GM03348 (cell line): ENCODE results near the gene ARAP3.

ENCODE experiments used
- DNase-seq: peaks from one replicate; pipeline ENCODE4 v3.0.0; 2012; ENCODE audit warnings: low spot score

ARAP3 gene

DNA sequence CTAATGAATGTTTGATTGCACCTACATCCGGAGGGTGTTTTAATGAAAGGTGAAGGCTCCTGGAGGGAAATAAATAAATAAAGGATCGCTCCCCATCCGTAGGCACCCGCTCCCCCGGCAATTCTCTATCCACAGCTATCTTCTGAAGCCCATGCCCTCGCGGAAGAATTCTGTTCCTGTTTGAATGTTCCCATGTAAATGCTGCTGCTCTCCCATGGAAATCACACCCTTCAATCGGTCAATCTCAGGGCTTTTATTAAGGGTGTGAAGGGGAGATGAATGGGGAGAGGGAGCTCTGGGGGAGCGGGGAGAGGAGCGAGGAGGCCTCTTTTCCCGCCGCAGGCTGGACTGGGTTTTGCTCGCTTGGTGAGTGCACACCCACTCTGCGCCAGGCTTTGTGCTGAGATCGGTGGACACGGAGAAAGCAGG, 21.1 kb upstream of the ARAP3 start:
- DNase-seq, result no peak

DNA sequence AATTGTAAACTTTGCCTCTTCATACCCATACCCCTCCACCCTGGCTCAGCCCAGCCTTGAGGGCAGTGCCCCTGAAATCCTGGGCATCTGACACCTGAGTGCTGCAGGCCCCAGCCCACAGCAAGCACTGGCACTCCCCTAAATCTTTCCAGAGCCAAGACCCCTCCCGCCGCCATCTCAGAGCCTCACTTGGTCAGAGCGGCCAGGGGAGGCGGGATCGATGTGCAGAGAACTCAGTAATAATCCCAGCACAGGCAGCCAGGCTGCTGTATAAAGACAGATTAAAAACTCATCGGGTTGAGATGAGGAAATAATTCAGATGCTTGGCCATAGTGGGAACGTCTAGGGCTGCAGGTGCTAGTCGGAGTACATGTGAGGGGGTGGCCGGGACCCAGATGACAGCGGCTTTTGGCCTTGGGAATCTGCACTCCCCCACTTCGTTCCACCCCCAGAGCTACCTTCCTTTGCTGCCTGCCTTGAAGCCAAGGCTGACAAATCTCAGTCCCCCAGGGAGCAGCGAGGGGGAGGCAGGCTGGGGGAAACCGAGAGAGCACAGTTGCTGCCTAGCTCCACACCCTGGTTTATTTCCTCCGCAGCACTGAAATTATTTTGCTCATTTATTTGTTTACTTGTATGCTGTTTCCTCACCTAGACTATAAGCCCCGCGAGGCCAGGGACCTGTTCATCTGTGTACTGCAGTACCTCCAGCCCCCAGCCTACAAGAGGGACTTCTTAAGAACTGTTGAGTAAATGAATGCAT, 19.5 kb upstream of the ARAP3 start:
- DNase-seq, result no peak

DNA sequence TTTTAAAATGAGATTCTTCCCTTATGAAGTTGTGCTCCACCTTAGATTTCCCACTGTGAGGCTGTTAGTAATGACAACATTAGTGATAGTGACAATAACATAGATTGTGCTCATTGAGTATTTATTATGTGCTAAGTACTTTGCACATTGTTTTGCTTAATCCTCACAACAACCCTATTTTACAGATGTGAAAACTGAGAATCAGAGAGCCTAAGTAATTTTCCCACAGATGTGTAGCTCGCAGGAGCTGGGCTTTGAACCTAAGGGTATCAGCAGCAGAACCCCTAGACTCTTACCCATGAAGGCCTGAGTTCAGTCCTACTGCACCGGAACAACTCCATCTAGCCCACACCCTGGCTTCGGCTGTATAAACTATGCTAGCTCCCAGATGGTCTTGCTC, 15.6 kb upstream of the ARAP3 start:
- DNase-seq, result no peak

DNA sequence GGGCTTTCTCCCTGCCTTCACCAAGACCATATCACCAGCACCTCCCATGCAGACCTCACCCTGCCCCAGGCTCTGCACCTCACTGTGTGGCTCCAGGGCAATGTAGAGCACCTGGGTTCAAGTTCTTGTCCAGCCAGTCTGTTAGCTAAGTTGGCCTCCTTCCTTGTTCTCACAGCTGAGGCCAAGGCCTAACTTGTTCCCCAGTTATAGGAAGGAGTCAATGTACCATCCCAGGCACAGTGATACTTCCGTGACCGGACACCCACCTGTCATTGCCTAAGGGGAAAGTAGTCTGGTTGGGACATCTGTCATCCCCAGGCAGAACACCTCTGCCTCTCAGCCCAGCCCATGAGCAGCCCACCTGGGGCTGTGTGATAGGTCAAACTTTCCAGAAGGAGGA, 14.4 kb upstream of the ARAP3 start:
- no peak for DNase-seq

DNA sequence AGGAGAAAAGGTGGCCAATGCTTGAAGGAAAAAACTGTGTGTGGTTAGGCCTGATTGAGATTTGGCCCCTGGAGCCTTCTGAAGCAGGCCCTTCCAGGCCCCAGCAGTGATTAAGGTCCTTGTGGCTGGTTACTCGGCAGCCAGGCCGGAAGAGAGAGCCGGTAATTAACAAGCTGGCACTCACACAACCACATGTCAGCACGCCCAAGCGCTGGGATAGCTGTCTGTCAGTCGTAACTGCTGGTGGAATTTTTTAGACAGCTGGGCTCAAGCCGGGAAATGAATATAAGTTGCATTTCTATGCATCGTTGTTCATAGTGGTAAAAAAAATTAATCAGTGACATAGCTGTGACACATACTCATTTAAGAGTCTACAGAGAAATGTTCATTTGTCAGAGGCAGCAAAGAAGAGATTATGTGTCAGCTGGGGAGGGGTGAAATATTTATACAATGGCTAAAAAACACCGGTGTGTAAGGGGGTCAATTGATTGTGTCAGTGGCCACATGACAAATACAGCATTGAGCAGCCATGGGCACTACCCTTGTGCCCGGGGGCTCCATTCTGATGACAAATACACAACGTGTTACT, 13.7 kb upstream of the ARAP3 start:
- DNase-seq, result peak; percentile 42

DNA sequence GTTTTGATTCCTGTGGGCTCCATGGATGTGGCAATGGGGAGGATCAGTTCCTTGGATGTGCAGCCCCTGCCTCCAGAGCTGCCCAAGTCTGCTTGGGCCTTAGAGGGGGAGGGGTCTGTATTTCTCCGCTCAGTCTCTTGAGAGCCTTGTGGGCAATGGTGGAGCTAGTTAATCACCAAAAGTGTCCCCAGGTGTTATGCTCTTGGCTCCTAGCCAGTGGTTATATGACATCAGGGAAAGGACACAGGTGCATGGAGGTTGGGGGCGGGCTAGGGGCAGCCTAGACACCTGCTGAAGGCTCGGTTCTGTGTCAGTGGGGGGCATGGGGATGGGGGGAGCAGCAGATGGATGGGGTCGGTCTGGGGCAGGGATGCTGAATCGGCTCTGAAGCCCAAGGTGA, 12.4 kb upstream of the ARAP3 start:
- DNase-seq, result no peak

DNA sequence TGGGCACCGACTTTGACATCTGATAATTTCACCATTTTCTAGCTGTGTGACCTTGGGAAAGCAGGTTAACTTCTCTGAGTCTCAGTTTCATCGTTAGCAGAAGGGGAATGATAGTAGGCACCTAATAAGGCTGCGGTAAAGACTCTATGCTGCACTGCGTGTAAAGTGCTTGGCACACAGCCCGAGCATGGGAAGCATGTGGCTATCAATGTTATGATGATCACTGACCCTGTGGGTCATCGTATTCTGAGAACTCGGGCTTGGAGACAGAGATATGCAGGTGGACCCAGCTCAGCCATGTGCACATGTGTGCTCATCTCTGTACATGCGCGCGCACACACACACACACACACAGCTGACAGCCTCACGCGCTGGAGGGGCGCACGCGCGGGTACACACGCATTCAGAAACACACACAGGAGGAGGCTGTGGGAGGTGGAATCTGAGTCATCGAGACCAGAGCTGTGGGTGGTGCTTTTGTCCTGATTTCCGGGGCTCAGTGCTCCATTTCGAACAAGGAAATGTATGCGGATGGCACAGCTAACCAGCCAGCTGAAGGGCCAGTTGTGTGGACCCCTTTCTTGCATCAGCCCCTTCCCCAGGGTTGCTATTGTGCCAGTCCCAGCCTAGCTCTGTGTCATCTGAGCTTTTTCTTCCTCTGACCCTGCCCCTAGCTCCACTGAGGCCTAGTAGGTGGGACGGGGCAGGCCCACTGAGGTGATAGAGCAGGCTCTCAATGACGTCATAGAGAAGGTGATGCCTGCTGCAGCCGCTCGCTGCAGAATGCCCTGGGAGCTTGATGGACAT, 11.1 kb upstream of the ARAP3 start:
- DNase-seq, result no peak

DNA sequence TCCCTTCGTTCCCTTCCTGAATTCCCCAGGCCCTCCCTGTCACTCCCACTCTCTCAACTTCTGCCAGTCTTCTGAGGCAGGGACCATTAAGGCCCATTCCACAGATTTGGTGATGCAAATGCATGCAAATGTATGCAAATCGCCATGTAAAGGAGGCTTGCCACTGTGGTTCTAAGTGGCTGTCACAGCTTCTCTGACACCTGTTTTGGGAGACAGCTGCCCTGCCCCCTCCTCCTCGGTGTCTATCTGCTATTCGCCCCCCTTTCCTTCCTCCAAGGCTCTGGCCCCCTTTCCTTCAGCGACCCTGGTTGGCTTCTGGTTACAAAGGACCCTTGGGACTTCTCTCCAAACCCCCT, 10.5 kb upstream of the ARAP3 start:
- DNase-seq, result no peak

DNA sequence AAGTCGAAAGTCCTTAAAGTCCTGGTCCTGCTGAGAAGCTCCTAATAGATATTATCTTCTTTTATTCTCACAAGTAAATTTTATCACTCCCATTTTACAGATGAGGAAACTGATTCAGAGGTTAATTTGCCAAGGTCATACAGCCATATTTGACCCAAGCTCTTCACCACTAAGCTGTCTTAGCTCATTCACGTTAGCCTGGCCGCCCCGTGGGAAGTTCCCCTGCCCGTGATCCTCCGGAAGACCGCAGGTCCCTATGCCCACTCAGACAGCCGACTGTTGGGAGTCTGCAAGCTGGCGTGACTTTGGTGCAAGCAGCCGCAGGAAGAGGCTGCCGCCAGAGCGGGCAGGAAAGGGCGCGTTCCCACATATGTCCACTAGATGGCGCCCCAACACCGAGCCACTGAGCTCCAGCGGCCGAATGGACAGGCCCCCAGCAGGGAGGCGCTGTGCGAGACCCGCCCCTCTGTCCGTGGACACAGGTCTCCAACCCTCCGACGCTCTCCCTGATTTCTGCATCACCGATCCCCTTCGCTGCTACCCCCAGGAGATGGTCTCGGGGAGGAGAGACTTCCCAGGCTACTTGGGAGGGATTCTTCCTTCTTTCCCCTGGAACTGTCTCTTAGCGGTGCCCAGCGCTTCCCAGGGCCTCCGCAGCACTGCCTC, 10.0 kb upstream of the ARAP3 start:
- DNase-seq, result peak; percentile 92

DNA sequence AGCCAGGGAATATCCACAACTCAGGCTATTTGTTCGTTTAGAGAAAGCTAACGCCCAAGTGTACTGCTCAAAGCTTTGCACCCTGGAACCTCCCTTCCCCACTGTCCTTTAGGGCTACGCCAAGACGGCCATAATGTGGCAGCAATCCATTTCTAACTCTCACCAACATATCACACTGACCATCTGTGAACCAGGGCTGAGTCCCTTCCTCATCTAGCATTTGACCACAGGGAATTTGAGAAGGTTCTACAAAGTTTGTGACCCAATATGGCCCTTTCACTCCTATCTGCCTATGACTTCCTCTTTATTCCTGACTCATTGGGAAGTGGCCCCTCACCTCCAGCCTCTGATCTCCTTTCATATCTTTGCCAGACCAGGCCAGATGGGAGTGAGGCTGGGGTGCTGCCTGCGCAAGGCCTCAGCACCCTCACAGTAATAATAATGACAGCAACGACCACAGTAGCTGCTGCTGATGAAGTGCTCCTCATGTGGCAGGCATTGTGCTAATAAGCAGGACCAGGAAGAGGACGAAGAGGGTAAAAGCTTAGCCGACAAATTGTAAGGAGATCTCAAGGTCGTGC, 9.3 kb upstream of the ARAP3 start:
- DNase-seq, result no peak

DNA sequence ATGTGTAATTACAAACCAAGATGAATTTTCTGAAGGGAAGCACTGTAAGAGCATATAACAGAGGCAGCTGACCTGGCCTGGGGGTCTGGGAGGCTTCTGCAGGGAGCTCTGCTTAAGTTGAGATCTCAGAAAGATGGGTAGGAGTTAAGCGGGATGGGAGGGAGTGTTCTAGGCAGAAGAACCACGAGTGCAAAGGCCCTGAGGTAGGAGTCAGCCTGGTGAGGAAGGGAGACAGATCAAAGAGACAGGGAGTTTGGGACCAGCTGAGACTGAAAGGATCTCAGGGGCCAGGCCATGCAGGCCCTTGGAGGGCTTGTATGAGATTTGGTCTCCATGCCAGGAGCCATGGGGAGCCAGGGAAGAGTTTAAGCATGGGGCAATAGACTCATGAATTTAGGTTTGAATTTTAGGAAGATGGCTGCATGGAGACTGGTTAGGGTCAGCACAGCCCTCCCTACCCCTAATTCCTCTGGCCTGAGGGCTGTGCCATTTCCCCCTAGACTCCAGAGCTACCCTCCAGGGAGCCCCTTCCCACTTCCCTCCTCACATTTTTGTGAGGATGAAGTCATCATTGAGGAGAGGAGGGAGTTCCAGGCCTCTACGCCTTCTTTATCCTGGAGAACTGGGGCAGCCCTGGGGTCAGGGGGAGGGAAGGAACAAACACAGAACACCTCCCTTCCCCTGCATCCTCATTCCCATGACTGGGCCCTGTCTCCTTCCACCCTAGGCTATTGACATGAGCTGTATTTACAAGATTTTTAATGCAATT, 4.8 kb upstream of the ARAP3 start:
- DNase-seq, result no peak

DNA sequence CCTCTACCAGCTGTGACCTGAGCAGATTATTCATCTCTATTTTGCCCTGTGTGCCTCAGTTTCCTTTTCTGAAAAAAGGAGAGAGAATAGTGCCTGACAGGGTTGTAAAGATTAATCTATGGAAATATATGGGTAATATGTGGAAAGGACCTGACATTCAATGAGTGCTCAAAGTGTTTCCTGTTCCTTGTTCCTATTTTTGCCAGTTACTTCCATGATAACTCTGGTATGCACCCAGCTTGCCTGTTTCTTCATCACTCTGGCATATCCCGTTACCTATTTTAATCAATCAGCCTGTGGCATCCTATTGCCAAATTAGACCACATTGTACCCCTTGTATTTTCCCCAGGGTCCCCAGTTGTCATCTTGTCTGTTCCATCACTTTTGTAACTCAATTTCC, 3.6 kb upstream of the ARAP3 start:
- no peak for DNase-seq

DNA sequence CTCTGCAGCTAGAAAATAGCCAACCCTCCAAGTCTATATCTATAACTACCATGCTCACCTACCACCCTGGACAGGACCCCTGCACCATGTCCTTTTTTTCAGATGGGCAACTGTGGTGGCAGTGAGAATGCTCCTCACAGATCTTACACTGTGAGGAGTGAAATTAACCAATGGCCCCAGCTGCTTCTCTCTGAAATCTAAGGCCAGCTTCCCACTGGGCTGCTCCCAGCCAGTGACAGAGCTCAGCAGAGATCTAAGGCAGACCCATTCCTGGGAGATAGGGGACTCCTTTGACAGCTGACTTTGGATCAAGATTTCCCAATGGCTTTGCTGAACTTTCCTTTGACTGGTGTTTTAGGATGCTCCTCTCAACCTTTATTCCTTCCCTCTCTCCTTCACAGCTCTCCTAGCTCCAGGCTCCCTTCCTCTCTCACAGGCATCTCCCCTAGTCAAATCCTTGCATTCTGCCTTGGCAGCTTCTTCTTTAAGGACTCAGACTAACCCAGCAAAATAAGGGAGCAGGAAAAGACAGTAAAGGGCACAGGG, 1.6 kb upstream of the ARAP3 start:
- no peak for DNase-seq

DNA sequence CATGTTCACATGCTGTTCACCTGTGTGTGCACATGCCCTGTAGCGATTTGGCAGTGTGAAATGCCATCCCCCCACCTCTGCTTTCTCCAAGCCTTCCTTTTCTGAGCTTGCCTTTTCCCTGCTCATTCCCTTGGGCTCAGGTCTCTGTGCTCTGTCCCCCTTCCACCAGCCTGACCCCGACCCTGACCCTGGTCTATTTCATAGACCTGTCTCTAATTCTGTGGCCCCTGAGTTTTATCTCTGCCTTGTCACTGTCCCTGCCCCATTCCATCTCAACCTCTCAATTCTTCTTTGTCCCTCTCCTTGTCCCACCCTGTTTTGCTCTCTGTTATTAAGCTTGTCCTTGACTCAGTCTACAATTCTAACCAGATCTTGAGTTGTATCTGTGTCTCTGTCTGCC, 735 bp downstream of the ARAP3 start:
- DNase-seq, result no peak

DNA sequence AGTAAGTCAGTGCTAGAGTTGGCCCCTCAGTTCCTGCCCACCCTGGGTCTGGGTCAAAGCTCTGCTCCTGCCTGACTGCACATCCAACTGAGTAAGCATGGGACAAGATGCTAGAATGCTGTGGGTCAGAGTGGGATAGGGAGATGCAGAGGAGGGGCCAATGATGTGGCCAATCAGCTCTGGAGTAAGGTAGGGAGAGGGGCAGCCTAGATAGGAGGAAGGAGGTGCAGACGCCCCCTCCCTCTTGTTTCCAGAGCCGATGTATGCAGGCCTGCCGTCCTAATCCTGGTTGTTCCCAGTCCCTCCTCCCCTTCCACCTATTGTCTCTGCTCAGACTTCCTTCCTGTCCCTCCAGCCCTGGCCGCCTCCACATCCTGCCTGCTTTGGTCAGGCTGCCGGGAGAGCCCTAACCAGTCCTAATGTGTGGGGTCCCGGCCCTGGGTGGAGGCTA, 1.3 kb downstream of the ARAP3 start:
- no peak for DNase-seq

DNA sequence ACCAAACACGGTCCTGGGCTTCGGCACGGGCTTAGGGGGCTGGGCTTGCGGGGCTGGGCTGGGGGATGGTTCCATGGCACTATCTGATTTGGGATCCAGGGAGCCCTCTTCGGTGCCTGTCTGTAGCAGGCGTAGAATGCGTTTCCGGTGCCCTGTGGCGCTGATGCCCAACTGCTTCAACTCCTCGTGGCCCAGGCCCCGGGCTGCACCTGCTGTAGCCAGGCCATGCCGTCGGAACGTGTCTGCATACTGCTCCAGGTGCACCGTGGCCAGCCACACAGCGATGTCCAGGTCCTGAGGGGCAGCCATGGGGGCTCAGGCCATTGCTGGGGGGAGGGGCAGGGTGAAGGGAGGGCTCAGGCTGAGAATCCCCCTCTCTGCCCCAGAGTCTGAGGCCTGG, 1.9 kb downstream of the ARAP3 start:
- DNase-seq, result no peak

DNA sequence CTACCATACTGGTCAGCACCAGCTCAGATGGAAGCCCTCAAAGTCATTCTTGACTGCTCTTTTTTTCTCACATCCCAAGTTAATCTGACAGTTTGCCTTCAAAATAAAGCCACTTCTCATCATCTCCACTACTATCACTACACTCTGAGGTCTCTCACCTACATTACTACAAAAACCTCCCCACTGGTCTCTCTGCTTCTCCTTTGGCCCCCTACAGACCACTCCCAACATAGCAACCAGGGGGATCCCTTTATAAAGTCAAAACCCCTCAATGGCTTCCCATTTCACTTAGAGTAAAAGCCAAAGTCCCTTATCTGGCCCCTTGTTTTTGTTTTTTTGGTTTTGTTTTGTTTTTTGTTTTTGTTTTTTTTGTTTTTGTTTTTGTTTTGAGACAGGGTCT, 4.6 kb downstream of the ARAP3 start:
- DNase-seq, result no peak

DNA sequence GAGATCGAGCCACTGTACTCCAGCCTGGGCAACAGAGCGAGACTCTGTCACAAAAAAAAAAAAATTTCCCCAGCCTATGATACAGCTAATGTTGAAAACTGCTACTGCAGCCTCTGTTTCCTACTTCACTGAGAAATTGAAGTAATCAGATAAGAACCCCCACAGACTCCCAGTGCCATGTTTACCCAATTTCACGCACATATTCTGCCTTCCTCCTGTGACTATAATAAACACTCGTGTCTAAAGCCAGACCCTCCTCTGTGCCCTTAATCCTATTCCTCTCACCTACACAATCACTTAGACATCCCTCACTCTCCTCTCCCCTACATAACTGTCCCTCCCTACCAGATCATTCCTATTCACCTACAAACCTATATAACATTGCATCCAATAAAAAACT, 6.4 kb downstream of the ARAP3 start:
- no peak for DNase-seq

DNA sequence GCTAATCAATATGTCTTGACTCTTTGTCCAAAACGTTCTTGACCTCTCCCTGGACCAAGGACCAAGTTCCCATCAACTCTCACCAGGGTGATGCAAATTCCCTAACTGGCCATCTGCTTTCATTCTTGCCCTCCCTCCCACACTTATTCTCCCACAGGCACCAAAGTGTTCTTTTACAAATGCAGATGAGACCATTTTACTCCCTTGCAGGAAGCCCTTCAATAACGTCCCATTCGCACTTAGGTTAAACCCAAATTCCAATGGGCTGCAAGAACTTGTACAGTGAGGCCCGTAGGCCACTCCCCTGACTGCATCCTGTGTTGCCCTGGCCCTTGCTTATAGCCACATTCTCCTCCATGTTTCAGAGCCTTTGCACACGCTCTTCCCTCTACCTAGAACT, 7.3 kb downstream of the ARAP3 start:
- DNase-seq, result no peak

DNA sequence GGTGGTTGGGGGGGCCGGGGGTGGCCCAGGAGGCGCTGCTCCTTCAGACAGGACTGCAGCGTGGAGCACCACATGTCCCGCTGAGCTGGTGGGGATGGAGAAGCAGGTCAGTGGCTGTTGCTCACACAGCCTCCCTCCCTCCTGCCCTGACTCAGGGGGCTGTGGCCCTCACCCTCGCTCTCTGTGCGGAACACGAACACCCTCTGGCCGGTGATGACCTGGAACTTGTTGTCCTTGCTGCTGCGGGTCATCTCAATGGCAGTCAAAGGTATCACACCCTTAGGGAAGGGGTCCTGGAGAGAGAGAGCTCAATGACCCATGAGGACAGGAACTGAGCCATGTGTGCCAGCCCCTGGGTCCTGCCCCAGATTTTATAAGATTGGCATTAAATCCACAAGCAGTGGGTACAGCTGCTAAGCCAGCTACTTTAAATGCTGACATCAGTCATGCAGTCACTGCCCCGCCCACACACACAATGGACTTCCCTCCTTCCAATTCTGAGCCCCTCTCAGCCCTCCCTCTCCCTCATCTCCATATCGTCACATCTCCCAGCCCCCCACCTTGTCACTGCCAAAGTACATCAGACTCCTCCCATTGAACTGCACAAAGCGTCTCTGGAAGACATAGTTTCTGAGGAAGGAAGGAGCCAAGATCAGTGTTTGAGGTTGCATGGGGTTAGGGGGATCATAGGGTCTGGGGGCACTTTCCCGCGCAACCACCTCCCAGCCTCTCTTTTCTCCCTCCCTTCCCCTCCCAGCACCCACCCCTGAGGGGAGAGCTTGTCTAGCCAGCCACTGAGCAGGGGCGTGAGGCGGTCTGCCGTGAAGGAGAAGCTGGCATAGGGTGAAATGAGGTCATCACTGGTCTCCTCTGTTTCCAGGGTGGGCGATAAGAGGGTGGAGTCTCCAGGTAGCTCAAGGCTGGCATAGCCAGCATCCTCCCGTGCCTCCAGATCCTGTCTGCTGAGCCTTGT, 8.9 kb downstream of the ARAP3 start:
- DNase-seq, result no peak
